ENCODE data around the gene FLT3LG.

- TF ChIP-seq, protein P1, sequence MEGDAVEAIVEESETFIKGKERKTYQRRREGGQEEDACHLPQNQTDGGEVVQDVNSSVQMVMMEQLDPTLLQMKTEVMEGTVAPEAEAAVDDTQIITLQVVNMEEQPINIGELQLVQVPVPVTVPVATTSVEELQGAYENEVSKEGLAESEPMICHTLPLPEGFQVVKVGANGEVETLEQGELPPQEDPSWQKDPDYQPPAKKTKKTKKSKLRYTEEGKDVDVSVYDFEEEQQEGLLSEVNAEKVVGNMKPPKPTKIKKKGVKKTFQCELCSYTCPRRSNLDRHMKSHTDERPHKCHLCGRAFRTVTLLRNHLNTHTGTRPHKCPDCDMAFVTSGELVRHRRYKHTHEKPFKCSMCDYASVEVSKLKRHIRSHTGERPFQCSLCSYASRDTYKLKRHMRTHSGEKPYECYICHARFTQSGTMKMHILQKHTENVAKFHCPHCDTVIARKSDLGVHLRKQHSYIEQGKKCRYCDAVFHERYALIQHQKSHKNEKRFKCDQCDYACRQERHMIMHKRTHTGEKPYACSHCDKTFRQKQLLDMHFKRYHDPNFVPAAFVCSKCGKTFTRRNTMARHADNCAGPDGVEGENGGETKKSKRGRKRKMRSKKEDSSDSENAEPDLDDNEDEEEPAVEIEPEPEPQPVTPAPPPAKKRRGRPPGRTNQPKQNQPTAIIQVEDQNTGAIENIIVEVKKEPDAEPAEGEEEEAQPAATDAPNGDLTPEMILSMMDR (IDR thresholded peaks at IDR 0.05): no peak
- TF ChIP-seq POLR2A (IDR thresholded peaks at IDR 0.05): no peak
- no peak for TF ChIP-seq EP300 (IDR thresholded peaks at IDR 0.05)
Observed at GRCh38 chr19:49436381-49437017, 37.5 kb upstream of the FLT3LG start.
